ENCODE data around the gene SSBP2.
"Not testable (repeated sequence)": the region's sequence is repeated elsewhere in the genome, so short reads cannot be mapped to it uniquely, and the experiment has no call there.

The SSBP2 gene

DNA sequence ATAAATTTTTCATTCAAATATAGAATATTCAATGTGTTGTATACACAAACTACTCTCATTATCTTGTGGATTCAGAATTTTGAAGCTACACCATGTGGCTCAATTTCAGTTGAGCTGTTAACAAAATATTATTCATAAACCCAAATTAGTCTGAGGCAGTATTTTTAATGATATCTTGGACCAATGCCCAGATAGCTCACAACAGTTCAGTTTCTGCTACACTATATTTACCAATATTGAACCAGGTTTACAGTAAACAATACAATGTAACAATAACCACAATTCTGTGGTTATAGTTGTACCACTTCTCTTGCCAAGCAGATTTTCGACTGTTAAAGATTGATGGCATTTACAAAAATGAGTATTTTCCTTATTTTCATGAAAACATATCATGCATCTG lies 99.9 kb downstream of the SSBP2 start:
- DNase-seq: no peak

GRCh38 chr5:81646469-81646995 lies 104.4 kb downstream of the SSBP2 start:
- no peak for DNase-seq

DNA sequence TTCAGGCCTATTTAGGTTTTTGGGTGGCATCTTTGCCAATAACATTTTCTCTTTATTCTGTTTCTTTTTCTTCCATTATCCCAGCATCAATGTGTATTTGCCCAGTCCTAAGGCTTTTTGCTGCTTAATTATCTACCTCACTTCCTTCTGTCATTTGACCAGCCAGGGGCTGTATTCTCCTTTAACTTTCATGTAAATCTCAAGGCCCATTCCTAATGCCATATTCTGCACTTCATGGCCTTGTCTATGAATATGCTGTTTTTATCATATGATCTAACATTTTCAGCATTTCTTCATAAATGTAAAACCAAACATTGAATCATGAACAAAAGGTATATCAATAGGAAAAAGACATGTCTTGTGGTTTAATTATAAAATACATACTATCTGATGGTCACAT lies 108.7 kb downstream of the SSBP2 start:
- DNase-seq: no peak

DNA sequence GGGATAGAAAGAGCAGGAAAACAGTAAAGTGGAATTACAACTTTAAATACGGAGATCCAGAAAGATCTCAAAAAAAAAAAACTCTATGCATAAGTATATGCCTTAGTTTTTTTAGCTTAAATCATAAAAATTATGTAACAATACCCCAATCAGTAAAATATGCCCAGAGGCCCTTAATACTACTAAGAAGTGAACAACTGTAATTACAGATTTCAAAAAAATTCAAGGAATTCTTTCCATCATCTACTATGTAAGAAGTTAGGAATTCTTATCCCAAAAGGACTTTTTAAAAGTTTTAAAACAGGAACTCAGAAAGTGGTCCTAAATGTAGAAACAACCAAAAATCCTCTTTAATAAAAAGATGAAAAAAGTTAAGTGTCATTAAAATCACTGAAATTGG lies 111.3 kb downstream of the SSBP2 start:
- DNase-seq: no peak

- no peak for DNase-seq
Observed at GRCh38 chr5:81638471-81638870, 112.4 kb downstream of the SSBP2 start.

- no peak for DNase-seq
Observed at GRCh38 chr5:81633891-81634290, 117.0 kb downstream of the SSBP2 start.

GRCh38 chr5:81633471-81633870 lies 117.4 kb downstream of the SSBP2 start:
- no peak for DNase-seq

- DNase-seq: no peak
Observed at GRCh38 chr5:81632679-81633078, 118.2 kb downstream of the SSBP2 start.

DNA sequence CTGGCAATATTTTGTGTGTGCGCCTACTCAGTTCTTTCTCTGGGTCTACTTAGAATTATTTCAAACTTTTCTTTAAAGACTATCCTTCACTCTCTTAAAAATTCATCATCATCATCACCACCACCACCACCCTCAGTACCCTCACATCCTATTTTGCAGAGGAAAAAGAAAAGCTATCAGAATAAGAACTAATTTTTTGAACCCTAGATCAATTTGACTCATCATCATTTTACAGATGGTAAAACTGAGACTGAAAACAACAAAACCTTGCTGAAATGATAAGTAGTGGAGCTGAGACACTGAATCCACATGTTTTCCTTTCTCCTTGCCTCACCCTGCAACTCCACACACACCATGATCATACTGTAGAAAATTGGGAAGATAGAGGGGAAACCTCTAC lies 119.3 kb downstream of the SSBP2 start:
- no peak for DNase-seq

GRCh38 chr5:81631124-81631523 lies 119.8 kb downstream of the SSBP2 start:
- DNase-seq: no peak

- DNase-seq: peak in 1 of 2 experiments; percentile 12
Observed at GRCh38 chr5:81630684-81631083, 120.2 kb downstream of the SSBP2 start.

DNA sequence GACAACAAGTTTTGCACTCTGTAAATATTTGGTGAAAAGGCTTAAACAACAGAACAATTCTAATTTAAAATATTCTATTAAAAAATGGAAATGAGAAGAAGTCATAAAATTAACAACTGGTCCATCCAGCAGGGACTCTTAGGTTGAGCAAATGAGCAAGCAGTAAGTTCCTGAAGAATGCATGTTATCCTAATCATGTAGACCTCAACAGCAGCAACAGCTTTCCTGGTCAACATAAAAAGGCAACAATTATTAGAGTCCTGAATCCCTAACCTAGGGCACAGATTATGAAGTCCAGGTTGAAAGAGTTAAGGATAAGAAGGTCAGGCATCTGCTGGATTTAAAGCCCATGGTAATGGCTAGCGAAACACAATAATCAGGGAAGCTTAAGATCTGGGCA lies 120.9 kb downstream of the SSBP2 start:
- DNase-seq: no peak

- DNase-seq: not testable (repeated sequence)
Observed at GRCh38 chr5:81628061-81628460, 122.8 kb downstream of the SSBP2 start.

DNA sequence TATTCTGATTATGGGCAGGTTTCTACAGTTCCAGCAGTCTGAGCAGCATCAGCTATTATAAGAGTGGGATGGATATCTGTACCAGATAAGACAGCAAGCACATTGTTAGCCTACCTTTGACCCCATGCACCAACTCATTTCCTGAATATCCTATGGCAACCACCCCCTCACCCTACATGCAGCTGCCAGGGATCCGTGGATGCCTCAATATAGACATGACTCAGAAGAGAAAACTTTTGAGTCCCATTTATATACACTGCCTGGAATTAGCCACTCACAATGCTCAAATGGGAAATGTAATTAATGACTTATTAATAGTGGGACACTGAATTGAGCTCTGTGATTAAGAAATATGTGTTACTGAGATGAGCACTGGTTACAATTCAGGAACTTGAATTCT lies 124.4 kb downstream of the SSBP2 start:
- DNase-seq: no peak

DNA sequence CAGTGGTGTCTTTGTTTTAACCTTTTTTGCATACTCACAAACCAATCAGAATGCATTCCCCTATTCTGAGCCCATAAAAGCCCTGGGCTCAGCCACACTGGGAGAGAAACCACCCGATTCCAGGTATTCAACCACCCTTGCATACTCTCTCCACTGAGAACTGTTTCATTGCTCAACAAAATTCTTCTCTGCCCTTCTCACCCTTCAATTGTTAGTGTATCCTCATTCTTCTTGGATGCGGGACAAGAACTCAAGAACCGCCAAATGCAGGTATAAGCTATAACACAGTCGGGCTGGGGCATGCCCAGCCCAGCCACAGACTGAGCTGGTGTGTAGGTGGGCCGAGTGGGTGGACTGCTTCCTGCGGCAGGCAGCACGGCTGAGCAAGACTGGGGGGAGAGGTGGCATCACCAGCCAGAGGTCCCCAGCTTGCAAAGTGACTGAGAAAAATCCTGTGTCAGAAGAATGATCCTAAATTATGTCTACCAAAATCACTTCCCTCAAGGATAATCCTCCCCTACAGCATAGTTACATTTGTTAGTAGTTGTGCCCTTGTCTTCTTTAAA lies 141.0 kb downstream of the SSBP2 start:
- DNase-seq: no peak

GRCh38 chr5:81608976-81609375 lies 141.9 kb downstream of the SSBP2 start:
- no peak for DNase-seq

GRCh38 chr5:81607693-81608092 lies 143.2 kb downstream of the SSBP2 start:
- DNase-seq: no peak

GRCh38 chr5:81606150-81606549 lies 144.7 kb downstream of the SSBP2 start:
- DNase-seq: no peak

- DNase-seq: no peak
Observed at GRCh38 chr5:81605299-81605698, 145.6 kb downstream of the SSBP2 start.

DNA sequence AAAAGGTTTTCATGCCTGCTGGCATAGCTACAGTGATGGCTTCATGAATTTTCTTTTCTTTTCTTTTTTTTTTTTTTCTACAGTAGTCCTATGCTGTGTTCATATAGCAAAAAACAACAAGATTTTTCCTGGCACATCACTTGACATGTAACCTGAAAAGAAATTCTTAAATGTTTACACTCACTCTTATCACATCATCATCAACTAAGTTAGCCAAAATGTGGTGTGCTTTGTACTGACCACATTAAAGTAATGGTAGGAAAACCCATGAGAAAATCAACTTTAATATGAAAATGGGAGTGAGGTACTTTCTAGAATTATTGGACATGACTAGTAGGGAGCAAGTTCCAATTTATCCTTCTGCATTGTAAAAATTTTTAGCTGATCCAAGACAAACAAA lies 146.7 kb downstream of the SSBP2 start:
- DNase-seq: no peak

- DNase-seq: no peak
Observed at GRCh38 chr5:81601919-81602318, 149.0 kb downstream of the SSBP2 start.

DNA sequence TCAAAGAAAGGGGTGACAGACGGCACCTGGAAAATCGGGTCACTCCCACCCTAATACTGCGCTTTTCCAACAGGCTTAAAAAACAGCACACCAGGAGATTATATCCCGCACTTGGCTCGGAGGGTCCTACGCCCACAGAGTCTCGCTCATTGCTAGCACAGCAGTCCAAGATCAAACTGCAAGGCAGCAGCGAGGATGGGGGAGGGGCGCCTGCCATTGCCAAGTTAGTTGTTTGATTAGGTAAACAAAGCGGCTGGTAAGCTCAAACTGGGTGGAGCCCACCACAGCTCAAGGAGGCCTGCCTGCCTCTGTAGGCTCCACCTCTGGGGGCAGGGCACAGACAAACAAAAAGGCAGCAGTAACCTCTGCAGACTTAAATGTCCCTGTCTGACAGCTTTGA lies 158.8 kb downstream of the SSBP2 start:
- not testable (repeated sequence) for DNase-seq

GRCh38 chr5:81590498-81591384 lies 160.2 kb downstream of the SSBP2 start:
- no peak for DNase-seq

GRCh38 chr5:81579262-81579924 lies 171.5 kb downstream of the SSBP2 start:
- peak; percentile 66 to 79 for DNase-seq

All from AML-193 (cell line).